ENCODE measurements around the gene KLHL25.

The KLHL25 gene

GRCh38 chr15:85760531-85761371, 34.0 kb downstream of the KLHL25 start:
- no peak for DNase-seq
- Histone ChIP-seq H3K9me3 (ENCODE audit: control insufficient read depth, low read length) (no peaks in the 10 kb centered on the region), H3K27ac (ENCODE audit: insufficient read depth, low read length, poor library complexity, severe bottlenecking) (no peak overlapping the region), H3K36me3 (ENCODE audit: control insufficient read depth, insufficient read depth, low read length) (peaks cover 20% of the 10 kb centered on the region), H3K27me3 (replicated peaks; ENCODE audit: control insufficient read depth, insufficient read depth, low read length, poor library complexity, severe bottlenecking) (no peaks in the 10 kb centered on the region), H3K4me3 (ENCODE audit: insufficient read depth, low read depth, low read length, poor library complexity, severe bottlenecking) (no peak overlapping the region), H3K4me1 (ENCODE audit: control insufficient read depth, insufficient read depth, low read length, poor library complexity, severe bottlenecking) (no peaks in the 10 kb centered on the region)

GRCh38 chr15:85760049-85760448, 34.7 kb downstream of the KLHL25 start:
- H3K36me3 ChIP-seq (ENCODE audit: control insufficient read depth, insufficient read depth, low read length): peaks cover 20% of the 10 kb centered on the region
- no peaks in the 10 kb centered on the region for H3K9me3 ChIP-seq (ENCODE audit: control insufficient read depth, low read length)
- no peak overlapping the region for H3K4me3 ChIP-seq (ENCODE audit: insufficient read depth, low read depth, low read length, poor library complexity, severe bottlenecking)
- H3K27ac ChIP-seq (ENCODE audit: insufficient read depth, low read length, poor library complexity, severe bottlenecking): no peak overlapping the region
- no peaks in the 10 kb centered on the region for H3K4me1 ChIP-seq (ENCODE audit: control insufficient read depth, insufficient read depth, low read length, poor library complexity, severe bottlenecking)
- H3K27me3 ChIP-seq (replicated peaks; ENCODE audit: control insufficient read depth, insufficient read depth, low read length, poor library complexity, severe bottlenecking): no peaks in the 10 kb centered on the region
- no peak for DNase-seq

DNA sequence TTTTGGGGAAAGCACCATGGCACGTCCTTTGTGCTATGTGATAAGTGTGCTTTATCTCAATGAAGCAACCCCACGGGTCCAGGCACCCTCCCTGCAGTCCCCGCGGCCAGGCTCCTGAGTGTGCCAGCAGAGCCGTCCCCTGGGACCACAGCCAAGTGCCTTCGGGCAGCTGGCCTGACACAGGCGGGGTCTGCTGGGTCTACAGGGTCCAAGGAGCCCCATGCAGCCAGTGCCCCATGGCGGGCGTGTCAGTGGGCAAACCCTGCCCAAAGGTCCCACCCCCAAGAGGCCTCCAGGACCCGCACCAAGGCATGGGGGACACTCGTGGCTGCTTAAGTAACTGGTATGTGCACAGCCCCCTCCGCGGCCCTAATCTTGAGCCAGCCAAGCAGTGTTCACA, 35.3 kb downstream of the KLHL25 start:
- Histone ChIP-seq H3K4me3 (ENCODE audit: insufficient read depth, low read depth, low read length, poor library complexity, severe bottlenecking) (no peak overlapping the region), H3K9me3 (ENCODE audit: control insufficient read depth, low read length) (no peaks in the 10 kb centered on the region), H3K27ac (ENCODE audit: insufficient read depth, low read length, poor library complexity, severe bottlenecking) (no peak overlapping the region), H3K4me1 (ENCODE audit: control insufficient read depth, insufficient read depth, low read length, poor library complexity, severe bottlenecking) (no peaks in the 10 kb centered on the region), H3K27me3 (replicated peaks; ENCODE audit: control insufficient read depth, insufficient read depth, low read length, poor library complexity, severe bottlenecking) (no peaks in the 10 kb centered on the region), H3K36me3 (ENCODE audit: control insufficient read depth, insufficient read depth, low read length) (peaks cover 20% of the 10 kb centered on the region)
- DNase-seq: no peak

- DNase-seq: no peak
- no peak overlapping the region for H3K27ac ChIP-seq (ENCODE audit: insufficient read depth, low read length, poor library complexity, severe bottlenecking)
- H3K9me3 ChIP-seq (ENCODE audit: control insufficient read depth, low read length): no peaks in the 10 kb centered on the region
- no peaks in the 10 kb centered on the region for H3K4me1 ChIP-seq (ENCODE audit: control insufficient read depth, insufficient read depth, low read length, poor library complexity, severe bottlenecking)
- H3K27me3 ChIP-seq (replicated peaks; ENCODE audit: control insufficient read depth, insufficient read depth, low read length, poor library complexity, severe bottlenecking): no peaks in the 10 kb centered on the region
- H3K36me3 ChIP-seq (ENCODE audit: control insufficient read depth, insufficient read depth, low read length): peaks cover 20% of the 10 kb centered on the region
- H3K4me3 ChIP-seq (ENCODE audit: insufficient read depth, low read depth, low read length, poor library complexity, severe bottlenecking): no peak overlapping the region
Measured at GRCh38 chr15:85758655-85758978, 36.1 kb downstream of the KLHL25 start.

DNA sequence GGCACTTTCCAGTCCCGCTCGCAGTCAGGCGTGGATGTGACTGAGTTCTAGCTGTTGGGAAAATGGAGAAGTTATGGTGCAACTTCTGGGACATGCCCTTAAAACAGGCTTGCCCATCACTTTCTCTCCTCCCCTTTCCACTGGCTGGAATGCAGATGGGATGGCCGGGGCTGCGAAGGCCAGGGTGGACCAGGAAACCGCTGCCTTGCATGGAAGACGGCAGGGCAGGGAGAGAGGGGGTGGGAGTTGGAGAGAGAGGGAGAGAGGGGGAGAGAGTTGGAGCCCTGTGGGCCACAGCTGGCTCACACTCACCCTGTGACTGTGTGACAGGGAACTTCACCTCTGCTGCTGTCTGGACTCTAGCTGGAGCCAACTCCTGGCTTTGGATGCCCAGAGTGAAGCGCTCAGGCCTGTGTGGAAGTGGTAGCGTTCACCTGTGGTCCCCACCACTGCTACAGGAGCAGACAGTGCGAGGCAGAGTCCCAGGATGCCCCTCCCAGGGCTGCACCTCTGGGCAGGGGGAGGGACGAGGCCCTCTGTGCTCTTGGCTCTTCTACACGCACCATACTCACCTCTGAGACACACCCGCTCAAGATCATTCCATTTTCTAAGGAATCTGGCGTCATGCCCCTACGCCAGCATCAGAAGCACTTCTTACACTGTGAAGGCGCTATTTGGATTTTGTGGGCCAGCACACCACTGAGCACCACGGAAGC, 36.6 kb downstream of the KLHL25 start:
- H3K9me3 ChIP-seq (ENCODE audit: control insufficient read depth, low read length): no peaks in the 10 kb centered on the region
- DNase-seq: no peak
- H3K36me3 ChIP-seq (ENCODE audit: control insufficient read depth, insufficient read depth, low read length): peaks cover 20% of the 10 kb centered on the region
- no peak overlapping the region for H3K27ac ChIP-seq (ENCODE audit: insufficient read depth, low read length, poor library complexity, severe bottlenecking)
- no peak overlapping the region for H3K4me3 ChIP-seq (ENCODE audit: insufficient read depth, low read depth, low read length, poor library complexity, severe bottlenecking)
- H3K4me1 ChIP-seq (ENCODE audit: control insufficient read depth, insufficient read depth, low read length, poor library complexity, severe bottlenecking): no peaks in the 10 kb centered on the region
- H3K27me3 ChIP-seq (replicated peaks; ENCODE audit: control insufficient read depth, insufficient read depth, low read length, poor library complexity, severe bottlenecking): no peaks in the 10 kb centered on the region

- Histone ChIP-seq H3K4me1 (ENCODE audit: control insufficient read depth, insufficient read depth, low read length, poor library complexity, severe bottlenecking) (no peaks in the 10 kb centered on the region), H3K27me3 (replicated peaks; ENCODE audit: control insufficient read depth, insufficient read depth, low read length, poor library complexity, severe bottlenecking) (no peaks in the 10 kb centered on the region), H3K36me3 (ENCODE audit: control insufficient read depth, insufficient read depth, low read length) (peaks cover 16% of the 10 kb centered on the region), H3K9me3 (ENCODE audit: control insufficient read depth, low read length) (no peaks in the 10 kb centered on the region), H3K4me3 (ENCODE audit: insufficient read depth, low read depth, low read length, poor library complexity, severe bottlenecking) (no peak overlapping the region), H3K27ac (ENCODE audit: insufficient read depth, low read length, poor library complexity, severe bottlenecking) (no peak overlapping the region)
- DNase-seq: no peak
Measured at GRCh38 chr15:85757073-85757938, 37.4 kb downstream of the KLHL25 start.

DNA sequence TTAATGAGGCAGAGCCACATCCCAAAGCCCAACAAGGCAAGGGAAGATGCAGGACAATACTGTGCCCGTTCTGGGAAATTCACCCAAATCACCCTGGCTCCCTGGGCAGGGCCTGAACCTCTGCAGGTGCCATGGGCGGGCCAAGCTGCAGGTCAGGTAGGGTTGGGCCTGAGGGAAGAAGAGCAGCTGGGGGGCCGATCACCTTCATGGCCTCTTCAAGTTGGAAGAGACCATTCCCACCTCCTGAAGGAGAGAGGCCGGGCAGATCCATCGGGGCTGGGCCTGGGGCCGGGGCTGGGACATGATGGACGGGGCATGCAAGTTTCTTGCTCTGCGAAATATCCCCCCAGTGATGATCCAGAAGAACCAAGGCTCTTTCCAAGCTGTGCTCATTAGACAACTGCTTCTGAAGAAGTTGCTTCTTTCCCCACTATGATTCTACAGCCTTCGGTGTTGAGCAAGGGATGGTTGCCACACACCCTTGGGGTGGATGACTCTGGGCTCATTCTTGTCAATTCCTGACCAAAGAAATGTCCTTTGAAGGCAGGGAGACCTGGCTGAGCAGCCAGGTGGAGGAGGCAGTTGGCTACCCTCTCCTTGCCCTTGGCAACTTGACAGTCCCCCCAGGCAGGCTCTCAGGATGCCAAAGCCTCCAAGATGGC, 38.2 kb downstream of the KLHL25 start:
- H3K27me3 ChIP-seq (replicated peaks; ENCODE audit: control insufficient read depth, insufficient read depth, low read length, poor library complexity, severe bottlenecking): no peaks in the 10 kb centered on the region
- H3K9me3 ChIP-seq (ENCODE audit: control insufficient read depth, low read length): no peaks in the 10 kb centered on the region
- no peak for DNase-seq
- no peak overlapping the region for H3K4me3 ChIP-seq (ENCODE audit: insufficient read depth, low read depth, low read length, poor library complexity, severe bottlenecking)
- peaks cover 3% of the 10 kb centered on the region for H3K4me1 ChIP-seq (ENCODE audit: control insufficient read depth, insufficient read depth, low read length, poor library complexity, severe bottlenecking)
- H3K27ac ChIP-seq (ENCODE audit: insufficient read depth, low read length, poor library complexity, severe bottlenecking): no peak overlapping the region
- peaks cover 16% of the 10 kb centered on the region for H3K36me3 ChIP-seq (ENCODE audit: control insufficient read depth, insufficient read depth, low read length)

- peaks cover 16% of the 10 kb centered on the region for H3K36me3 ChIP-seq (ENCODE audit: control insufficient read depth, insufficient read depth, low read length)
- H3K27me3 ChIP-seq (replicated peaks; ENCODE audit: control insufficient read depth, insufficient read depth, low read length, poor library complexity, severe bottlenecking): no peaks in the 10 kb centered on the region
- peaks cover 4% of the 10 kb centered on the region for H3K4me1 ChIP-seq (ENCODE audit: control insufficient read depth, insufficient read depth, low read length, poor library complexity, severe bottlenecking)
Measured at GRCh38 chr15:85755942-85756341, 38.8 kb downstream of the KLHL25 start.

DNA sequence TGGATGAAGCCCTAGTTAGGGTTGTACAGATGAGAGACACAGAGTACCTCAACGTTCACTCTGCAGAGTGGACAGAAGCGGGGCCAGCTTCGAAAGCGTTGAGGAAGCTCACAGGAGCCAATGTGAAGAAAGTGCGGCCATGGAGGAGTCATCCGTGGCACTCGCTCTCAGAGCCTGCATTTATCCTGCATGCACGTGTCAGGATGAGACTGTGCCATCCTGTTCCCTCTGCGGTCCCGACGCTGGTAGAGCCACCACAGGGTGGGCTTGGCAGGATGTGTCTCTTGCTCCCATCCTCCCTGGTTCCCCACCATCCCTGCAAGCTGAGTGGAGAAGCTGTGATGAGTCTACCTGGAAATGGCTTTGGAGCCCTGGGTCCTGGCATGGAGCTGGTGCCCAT, 39.3 kb downstream of the KLHL25 start:
- Histone ChIP-seq H3K36me3 (ENCODE audit: control insufficient read depth, insufficient read depth, low read length) (peaks cover 16% of the 10 kb centered on the region), H3K4me3 (ENCODE audit: insufficient read depth, low read depth, low read length, poor library complexity, severe bottlenecking) (no peak overlapping the region), H3K4me1 (ENCODE audit: control insufficient read depth, insufficient read depth, low read length, poor library complexity, severe bottlenecking) (peaks cover 4% of the 10 kb centered on the region), H3K27ac (ENCODE audit: insufficient read depth, low read length, poor library complexity, severe bottlenecking) (no peak overlapping the region), H3K27me3 (replicated peaks; ENCODE audit: control insufficient read depth, insufficient read depth, low read length, poor library complexity, severe bottlenecking) (no peaks in the 10 kb centered on the region), H3K9me3 (ENCODE audit: control insufficient read depth, low read length) (no peaks in the 10 kb centered on the region)
- DNase-seq: no peak

More at GRCh38 chr15:85755942-85756341, 38.8 kb downstream of the KLHL25 start:
- Histone ChIP-seq H3K27ac (ENCODE audit: insufficient read depth, low read length, poor library complexity, severe bottlenecking) (no peak overlapping the region), H3K9me3 (ENCODE audit: control insufficient read depth, low read length) (no peaks in the 10 kb centered on the region), H3K4me3 (ENCODE audit: insufficient read depth, low read depth, low read length, poor library complexity, severe bottlenecking) (no peak overlapping the region)
- DNase-seq: no peak
